GM13977 (cell line): ENCODE data around the gene ASB10.

ENCODE experiments used
- DNase-seq: peaks from one replicate; pipeline ENCODE4 v3.0.0; 2012; ENCODE audit warnings: low spot score
- in situ Hi-C: fragments of 300-500 bp; cut with MboI; formaldehyde crosslinking; loops from one replicate; pipeline ENCODE4 v1.12.0; 2022; ENCODE audit warnings: low sequenced_read_pairs, low pct_unique_long_range_greater_than_20kb, mixed read lengths, inconsistent platforms; ENCODE audit not compliant: unreplicated experiment
- TF ChIP-seq, protein P1 (sequence below): IDR thresholded peaks from 2 replicates; pipeline ENCODE4 v1.5.1; 2012; ENCODE audit warnings: mild to moderate bottlenecking, control low read depth; ENCODE audit not compliant: insufficient read depth; ENCODE audit errors: extremely low read depth, missing control alignments

Gene ASB10

GRCh38 chr7:151189038-151189437 lies 2.0 kb upstream of the ASB10 start:
- TF ChIP-seq, protein P1, sequence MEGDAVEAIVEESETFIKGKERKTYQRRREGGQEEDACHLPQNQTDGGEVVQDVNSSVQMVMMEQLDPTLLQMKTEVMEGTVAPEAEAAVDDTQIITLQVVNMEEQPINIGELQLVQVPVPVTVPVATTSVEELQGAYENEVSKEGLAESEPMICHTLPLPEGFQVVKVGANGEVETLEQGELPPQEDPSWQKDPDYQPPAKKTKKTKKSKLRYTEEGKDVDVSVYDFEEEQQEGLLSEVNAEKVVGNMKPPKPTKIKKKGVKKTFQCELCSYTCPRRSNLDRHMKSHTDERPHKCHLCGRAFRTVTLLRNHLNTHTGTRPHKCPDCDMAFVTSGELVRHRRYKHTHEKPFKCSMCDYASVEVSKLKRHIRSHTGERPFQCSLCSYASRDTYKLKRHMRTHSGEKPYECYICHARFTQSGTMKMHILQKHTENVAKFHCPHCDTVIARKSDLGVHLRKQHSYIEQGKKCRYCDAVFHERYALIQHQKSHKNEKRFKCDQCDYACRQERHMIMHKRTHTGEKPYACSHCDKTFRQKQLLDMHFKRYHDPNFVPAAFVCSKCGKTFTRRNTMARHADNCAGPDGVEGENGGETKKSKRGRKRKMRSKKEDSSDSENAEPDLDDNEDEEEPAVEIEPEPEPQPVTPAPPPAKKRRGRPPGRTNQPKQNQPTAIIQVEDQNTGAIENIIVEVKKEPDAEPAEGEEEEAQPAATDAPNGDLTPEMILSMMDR, result no peak
- in situ Hi-C loops, result no loop called here
- DNase-seq, result no peak

- DNase-seq, result no peak
- in situ Hi-C loops, result no loop called here
- TF ChIP-seq, protein P1, result no peak
Observed at GRCh38 chr7:151188252-151188542, 1.1 kb upstream of the ASB10 start.

DNA sequence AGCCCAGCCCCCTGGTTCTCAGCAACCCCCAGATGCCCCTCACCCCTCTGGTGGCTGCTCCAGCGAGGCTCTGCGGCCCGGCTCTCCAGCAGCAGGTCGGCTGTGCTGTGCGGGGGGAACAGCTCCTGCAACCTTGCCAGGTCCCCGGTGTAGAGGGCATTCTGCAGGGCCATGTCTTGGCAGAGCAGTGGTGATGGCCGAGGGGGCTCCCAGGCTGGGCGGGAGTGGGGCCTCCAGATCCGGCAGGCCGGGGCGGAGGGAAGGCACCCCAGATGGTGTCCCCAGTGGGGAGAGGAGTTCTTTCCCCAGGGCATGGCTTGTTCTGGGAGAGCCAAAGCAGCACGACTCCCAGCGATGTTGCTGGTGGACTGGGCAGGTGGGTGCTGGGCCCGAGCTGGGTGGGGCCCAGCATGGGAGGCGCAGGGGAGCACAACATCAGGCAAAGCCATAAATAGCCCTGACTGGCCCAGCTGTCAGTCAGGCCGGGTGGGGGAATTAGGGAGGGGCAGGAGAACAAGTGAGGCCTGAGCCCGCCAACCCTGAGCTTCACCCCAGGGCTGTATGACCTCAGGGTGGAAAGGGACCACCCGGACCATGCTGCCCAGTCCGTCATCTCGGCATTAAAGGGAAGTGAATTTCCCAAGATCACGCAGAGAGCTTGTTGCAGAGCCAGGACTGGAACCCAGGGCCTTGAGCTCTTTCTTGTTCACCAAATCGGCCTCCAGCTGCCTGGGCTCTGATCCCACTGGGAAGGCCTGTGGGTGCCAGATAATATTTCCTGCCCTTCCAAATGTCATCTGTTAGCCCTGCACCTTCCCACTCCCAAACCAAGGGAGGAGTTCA lies 580 bp upstream of the ASB10 start:
- in situ Hi-C loops, result no loop called here
- TF ChIP-seq, protein P1, result no peak
- no peak for DNase-seq

DNA sequence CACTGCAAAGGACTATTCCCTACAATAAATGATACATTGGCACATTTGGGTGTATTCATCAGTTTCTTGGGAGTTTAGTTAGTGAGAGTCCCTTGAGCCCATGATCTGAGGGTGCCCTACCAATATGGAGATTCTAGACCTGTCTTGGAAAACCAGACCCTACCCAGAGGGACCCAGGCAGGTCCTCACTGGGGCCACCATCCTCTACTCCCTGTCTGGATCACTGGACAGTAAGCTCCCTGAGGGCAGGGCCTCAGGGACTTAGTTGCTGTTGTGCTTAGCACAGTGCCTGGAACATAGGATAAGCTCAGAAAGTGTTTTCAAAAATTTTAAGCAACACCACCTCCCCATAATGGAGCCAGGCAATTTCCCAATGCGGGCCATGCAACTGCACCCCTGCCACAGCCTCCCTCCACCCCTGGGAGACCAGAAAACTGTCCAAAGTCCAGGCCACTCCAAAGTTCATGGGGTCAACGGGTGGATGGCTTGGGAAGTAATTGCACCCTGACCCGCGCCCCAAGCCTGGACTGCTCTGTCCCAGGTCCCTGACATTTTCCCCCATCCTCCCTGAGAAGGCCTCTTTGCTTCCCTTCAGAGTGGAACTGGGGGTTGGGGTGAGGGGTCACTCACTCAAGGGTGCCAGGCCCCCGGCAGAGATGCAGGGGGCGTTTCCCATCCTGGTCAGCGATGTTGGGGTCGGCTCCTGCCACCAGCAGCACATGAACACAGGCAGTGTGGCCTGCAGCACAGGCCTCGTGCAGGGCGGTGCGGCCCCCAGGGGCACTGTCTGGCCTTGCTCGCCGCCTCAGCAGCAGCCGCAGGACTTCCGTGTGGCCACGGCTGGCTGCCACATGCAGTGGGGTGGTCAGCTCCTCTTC lies 1.0 kb downstream of the ASB10 start:
- in situ Hi-C loops, result no loop called here
- no peak for DNase-seq
- TF ChIP-seq, protein P1, result no peak

GRCh38 chr7:151181011-151181431 lies 6.0 kb downstream of the ASB10 start:
- no peak for DNase-seq
- in situ Hi-C loops, result no loop called here
- TF ChIP-seq, protein P1, result no peak

- in situ Hi-C loops, result no loop called here
- TF ChIP-seq, protein P1, result no peak
- no peak for DNase-seq
Observed at GRCh38 chr7:151179946-151180345, 7.1 kb downstream of the ASB10 start.
